H9 (cell line): ENCODE measurements around the gene OR8B4. TPM values are rescaled to one million over a fixed set of nuclear protein-coding genes. Genes with fewer than 3 reads are reported as not detected.

Experiments used
- DNase-seq: peaks from one replicate; pipeline ENCODE4 v3.0.0-alpha.2; 2017
- H2AFZ ChIP-seq: one replicate; pipeline ENCODE4 v1.6.1; 2013; ENCODE audit warnings: mild to moderate bottlenecking, low read length, control low read depth, moderate library complexity
- H2AK5ac ChIP-seq: 2 replicates; pipeline ENCODE4 v1.6.1; 2013; ENCODE audit warnings: low read length, control low read depth, mixed read lengths; ENCODE audit not compliant: insufficient read length
- H2BK120ac ChIP-seq: one replicate; pipeline ENCODE4 v1.6.1; 2013; ENCODE audit warnings: low read depth, mild to moderate bottlenecking, low read length, control low read depth, inconsistent platforms; ENCODE audit not compliant: poor library complexity, severe bottlenecking
- H2BK12ac ChIP-seq: 2 replicates; pipeline ENCODE4 v1.6.1; 2013; ENCODE audit warnings: low read length, control low read depth, mixed read lengths, low read depth; ENCODE audit not compliant: insufficient read length
- H2BK15ac ChIP-seq: 2 replicates; pipeline ENCODE4 v1.6.1; 2013; ENCODE audit warnings: low read depth, low read length, control low read depth
- H2BK20ac ChIP-seq: one replicate; pipeline ENCODE4 v1.6.1; 2013; ENCODE audit warnings: low read depth, mild to moderate bottlenecking, low read length, control low read depth, inconsistent platforms; ENCODE audit not compliant: poor library complexity, severe bottlenecking
- H2BK5ac ChIP-seq: 2 replicates; pipeline ENCODE4 v1.6.1; 2013; ENCODE audit warnings: low read length, control low read depth, mixed read lengths; ENCODE audit not compliant: insufficient read length
- H3K14ac ChIP-seq: 2 replicates; pipeline ENCODE4 v1.6.1; 2013; ENCODE audit warnings: low read length, control low read depth; ENCODE audit not compliant: insufficient read depth
- H3K18ac ChIP-seq: 2 replicates; pipeline ENCODE4 v1.6.1; 2013; ENCODE audit warnings: low read depth, mild to moderate bottlenecking, mixed read lengths, low read length, control low read depth; ENCODE audit not compliant: insufficient read length
- H3K23ac ChIP-seq: 2 replicates; pipeline ENCODE4 v1.6.1; 2013; ENCODE audit warnings: low read length, control low read depth, mixed read lengths, low read depth; ENCODE audit not compliant: insufficient read length
- H3K23me2 ChIP-seq: 2 replicates; pipeline ENCODE4 v1.6.1; 2013; ENCODE audit warnings: low read depth, mild to moderate bottlenecking, mixed read lengths, low read length, control low read depth; ENCODE audit not compliant: insufficient read length, poor library complexity, severe bottlenecking
- H3K27ac ChIP-seq: 2 replicates; pipeline ENCODE4 v1.5.1; 2013; ENCODE audit warnings: low read length, control low read depth, mixed read lengths, low read depth; ENCODE audit not compliant: insufficient read length
- H3K27me3 ChIP-seq: 2 replicates; pipeline ENCODE4 v1.6.1; 2013; ENCODE audit warnings: low read length, control low read depth, inconsistent platforms; ENCODE audit not compliant: insufficient read depth
- H3K4ac ChIP-seq: 2 replicates; pipeline ENCODE4 v1.6.1; 2013; ENCODE audit warnings: low read depth, mild to moderate bottlenecking, control low read depth, inconsistent platforms, low read length, moderate library complexity
- H3K4me1 ChIP-seq: 2 replicates; pipeline ENCODE4 v1.6.1; 2013; ENCODE audit warnings: low read length, control low read depth, inconsistent platforms; ENCODE audit not compliant: insufficient read depth
- H3K4me2 ChIP-seq: 2 replicates; pipeline ENCODE4 v1.6.1; 2013; ENCODE audit warnings: low read length, control low read depth, mixed read lengths; ENCODE audit not compliant: insufficient read length, insufficient read depth
- H3K56ac ChIP-seq: 2 replicates; pipeline ENCODE4 v1.6.1; 2013; ENCODE audit warnings: low read depth, mild to moderate bottlenecking, mixed read lengths, low read length, control low read depth; ENCODE audit not compliant: insufficient read length
- H3K79me1 ChIP-seq: 2 replicates; pipeline ENCODE4 v1.6.1; 2013; ENCODE audit warnings: low read depth, mild to moderate bottlenecking, moderate library complexity, low read length, control low read depth, inconsistent platforms; ENCODE audit not compliant: insufficient read depth, poor library complexity, severe bottlenecking
- H3K79me2 ChIP-seq: 2 replicates; pipeline ENCODE4 v1.6.1; 2013; ENCODE audit warnings: low read length, control low read depth, inconsistent platforms; ENCODE audit not compliant: insufficient read depth
- H3K9ac ChIP-seq: 2 replicates; pipeline ENCODE4 v1.6.1; 2013; ENCODE audit warnings: low read length, control low read depth, mixed read lengths; ENCODE audit not compliant: insufficient read length; ENCODE audit errors: extremely low read depth
- H3K9me3 ChIP-seq: one replicate; pipeline ENCODE4 v1.6.1; 2013; ENCODE audit warnings: low read depth, low read length, inconsistent platforms; ENCODE audit not compliant: control insufficient read depth
- H3T11ph ChIP-seq: one replicate; pipeline ENCODE4 v1.6.1; 2013; ENCODE audit warnings: mild to moderate bottlenecking, low read length, control low read depth, inconsistent platforms
- H4K20me1 ChIP-seq: one replicate; pipeline ENCODE4 v1.6.1; 2013; ENCODE audit not compliant: control insufficient read depth, insufficient read length, insufficient read depth
- H4K5ac ChIP-seq: 2 replicates; pipeline ENCODE4 v1.6.1; 2013; ENCODE audit warnings: low read depth, mild to moderate bottlenecking, mixed read lengths, low read length, control low read depth; ENCODE audit not compliant: insufficient read length
- H4K8ac ChIP-seq: replicated peaks from 2 replicates; pipeline ENCODE4 v1.6.1; 2013; ENCODE audit warnings: low read length, control low read depth, mixed read lengths, low read depth; ENCODE audit not compliant: insufficient read length
- H4K91ac ChIP-seq: 2 replicates; pipeline ENCODE4 v1.6.1; 2013; ENCODE audit warnings: low read depth, mild to moderate bottlenecking, moderate library complexity, mixed read lengths, low read length, control low read depth; ENCODE audit not compliant: insufficient read length
- H3K27ac Mint-ChIP-seq, 3 experiments: 2 replicates in 2 of 3; 3 replicates in 1 of 3; pipeline ENCODE4 v1.8.0; 2020 to 2021; ENCODE audit warnings: mixed read lengths in 3 of 3, mild to moderate bottlenecking in 1 of 3, moderate library complexity in 1 of 3
- H3K27me3 Mint-ChIP-seq: 2 replicates; pipeline ENCODE4 v1.8.0; 2021; ENCODE audit warnings: low read depth, mild to moderate bottlenecking, moderate library complexity, mixed read lengths
- H3K36me3 Mint-ChIP-seq, 3 experiments: 2 replicates in 2 of 3; 3 replicates in 1 of 3; pipeline ENCODE4 v1.8.0; 2020 to 2021; ENCODE audit warnings: low read depth in 3 of 3, mixed read lengths in 3 of 3; ENCODE audit not compliant: insufficient read depth in 1 of 3
- H3K4me1 Mint-ChIP-seq, 2 experiments: 2 replicates each; pipeline ENCODE4 v1.8.0; 2020; ENCODE audit warnings: mixed read lengths in 2 of 2
- H3K4me3 Mint-ChIP-seq, 2 experiments: 2 replicates in 1 of 2; 3 replicates in 1 of 2; pipeline ENCODE4 v1.8.0; 2020 to 2021; ENCODE audit warnings: mild to moderate bottlenecking in 2 of 2, mixed read lengths in 2 of 2, moderate library complexity in 1 of 2
- H3K9me3 Mint-ChIP-seq, 2 experiments: 2 replicates in 1 of 2; 3 replicates in 1 of 2; pipeline ENCODE4 v1.8.0; 2020; ENCODE audit warnings: mild to moderate bottlenecking in 2 of 2, mixed read lengths in 2 of 2, moderate library complexity in 1 of 2
- WGBS: extraction: QIAGEN DNeasy Blood & Tissue Kit; methylation state at CpG from one replicate; pipeline ENCODE4 v1.1.7; 2013; ENCODE audit warnings: missing lambda C conversion rate, low lambda C conversion rate, mixed read lengths; ENCODE audit not compliant: insufficient read length; ENCODE audit errors: extremely low coverage; 5-methylcytosine and 5-hydroxymethylcytosine counted together
- total RNA-seq: library from RNA; stranded (reverse); gene quantifications from 2 replicates; pipeline ENCODE4 v1.2.1, GENCODE V29; 2021
- TF ChIP-seq, protein P1 (sequence below): fragments of 200-600 bp; sonication (generic); conservative IDR thresholded peaks from 3 replicates; pipeline ENCODE4 v1.8.0; 2021; ENCODE audit warnings: antibody characterized with exemption, mild to moderate bottlenecking

OR8B4 gene
- total RNA-seq, 1 experiment from 2014 or later, result not detected

DNA sequence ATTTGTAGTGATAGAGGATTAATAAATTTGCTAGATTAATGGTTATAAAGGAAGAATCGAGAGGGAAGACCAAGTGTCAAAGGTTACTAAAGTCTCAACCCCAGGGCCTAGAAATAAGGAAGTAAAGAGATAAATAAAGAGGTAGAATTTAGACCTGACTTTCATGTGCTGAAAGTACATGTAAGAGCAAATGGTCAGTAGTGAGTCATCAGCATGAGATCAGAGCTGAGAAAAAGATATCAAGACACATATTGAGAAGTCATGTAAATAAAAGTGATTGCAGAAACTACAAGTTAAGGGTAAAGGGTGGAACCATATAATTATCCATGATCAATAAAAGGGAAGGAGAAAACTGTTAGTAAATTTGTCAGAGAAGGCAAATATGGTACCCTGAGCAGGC lies 22.2 kb upstream of the OR8B4 start:
- Histone ChIP-seq H3K18ac (no peak overlapping the region), H2AK5ac (no peak overlapping the region), H2AFZ (no peak overlapping the region), H3K9me3 (no peaks in the 10 kb centered on the region), H3K56ac (no peak overlapping the region), H2BK12ac (no peak overlapping the region), H3K9ac (no peak overlapping the region), H3K4me2 (no peak overlapping the region), H3K79me2 (no peaks in the 10 kb centered on the region), H3K23me2 (no peaks in the 10 kb centered on the region), H2BK15ac (no peak overlapping the region), H2BK5ac (no peak overlapping the region), H2BK120ac (no peak overlapping the region), H4K8ac (no peak overlapping the region), H3T11ph (no peak overlapping the region), H4K20me1 (no peaks in the 10 kb centered on the region), H3K79me1 (no peaks in the 10 kb centered on the region), H2BK20ac (no peak overlapping the region), H3K14ac (no peak overlapping the region), H4K91ac (no peak overlapping the region), H3K23ac (no peak overlapping the region), H3K4me1 (no peaks in the 10 kb centered on the region), H3K27ac (no peak overlapping the region), H4K5ac (no peak overlapping the region), H3K4ac (no peak overlapping the region), H3K27me3 (no peaks in the 10 kb centered on the region)
- Mint-ChIP-seq H3K4me3 (no peak overlapping the region), H3K9me3 (no peaks in the 10 kb centered on the region), H3K27me3 (no peaks in the 10 kb centered on the region; the same call in 1 of the 2 replicates), H3K36me3 (no peaks in the 10 kb centered on the region), H3K4me1 (no peaks in the 10 kb centered on the region), H3K27ac (no peak overlapping the region)
- no peak for DNase-seq
- 100% methylated on average over 1 of the region's 1 CpG for WGBS
- TF ChIP-seq, protein P1, sequence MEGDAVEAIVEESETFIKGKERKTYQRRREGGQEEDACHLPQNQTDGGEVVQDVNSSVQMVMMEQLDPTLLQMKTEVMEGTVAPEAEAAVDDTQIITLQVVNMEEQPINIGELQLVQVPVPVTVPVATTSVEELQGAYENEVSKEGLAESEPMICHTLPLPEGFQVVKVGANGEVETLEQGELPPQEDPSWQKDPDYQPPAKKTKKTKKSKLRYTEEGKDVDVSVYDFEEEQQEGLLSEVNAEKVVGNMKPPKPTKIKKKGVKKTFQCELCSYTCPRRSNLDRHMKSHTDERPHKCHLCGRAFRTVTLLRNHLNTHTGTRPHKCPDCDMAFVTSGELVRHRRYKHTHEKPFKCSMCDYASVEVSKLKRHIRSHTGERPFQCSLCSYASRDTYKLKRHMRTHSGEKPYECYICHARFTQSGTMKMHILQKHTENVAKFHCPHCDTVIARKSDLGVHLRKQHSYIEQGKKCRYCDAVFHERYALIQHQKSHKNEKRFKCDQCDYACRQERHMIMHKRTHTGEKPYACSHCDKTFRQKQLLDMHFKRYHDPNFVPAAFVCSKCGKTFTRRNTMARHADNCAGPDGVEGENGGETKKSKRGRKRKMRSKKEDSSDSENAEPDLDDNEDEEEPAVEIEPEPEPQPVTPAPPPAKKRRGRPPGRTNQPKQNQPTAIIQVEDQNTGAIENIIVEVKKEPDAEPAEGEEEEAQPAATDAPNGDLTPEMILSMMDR, result no peak
